Naive B cell (primary cell): Measurements from ENCODE around the gene CHST15. TPM values are rescaled to one million over a fixed set of nuclear protein-coding genes. Genes with fewer than 3 reads are reported as not detected.

Experiments
- ATAC-seq, 2 donors: fragments of 150-1000 bp; cut with Tn5 transposase; 2 replicates each; pipeline ENCODE4 v1.10.0; 2021; ENCODE audit warnings: low read depth in 2 of 2, mild to moderate bottlenecking in 2 of 2, moderate library complexity in 2 of 2
- DNase-seq: peaks from one replicate; pipeline ENCODE4 v3.0.0; 2022
- H3K27ac Mint-ChIP-seq, 6 donors: one replicate each; pipeline ENCODE4 v1.8.0; 2020 to 2022; ENCODE audit warnings: mild to moderate bottlenecking in 6 of 6, mixed read lengths in 6 of 6, moderate library complexity in 5 of 6, inconsistent platforms in 2 of 6
- H3K27me3 Mint-ChIP-seq, 3 donors: one replicate each; pipeline ENCODE4 v1.8.0; 2021 to 2022; ENCODE audit warnings: mixed read lengths in 3 of 3, mild to moderate bottlenecking in 1 of 3
- H3K36me3 Mint-ChIP-seq, 2 donors: one replicate each; pipeline ENCODE4 v1.8.0; 2020 to 2022; ENCODE audit warnings: mixed read lengths in 2 of 2, inconsistent platforms in 1 of 2, mild to moderate bottlenecking in 1 of 2
- H3K4me1 Mint-ChIP-seq, 3 donors: one replicate each; pipeline ENCODE4 v1.8.0; 2020 to 2022; ENCODE audit warnings: mixed read lengths in 3 of 3, inconsistent platforms in 1 of 3, mild to moderate bottlenecking in 1 of 3, moderate library complexity in 1 of 3
- H3K4me3 Mint-ChIP-seq, 8 donors: one replicate each; pipeline ENCODE4 v1.8.0; 2020 to 2022; ENCODE audit warnings: mild to moderate bottlenecking in 8 of 8, mixed read lengths in 8 of 8, moderate library complexity in 8 of 8, inconsistent platforms in 2 of 8
- H3K9me3 Mint-ChIP-seq, 7 donors: one replicate each; pipeline ENCODE4 v1.8.0; 2020 to 2022; ENCODE audit warnings: mixed read lengths in 7 of 7, mild to moderate bottlenecking in 5 of 7, inconsistent platforms in 2 of 7, moderate library complexity in 1 of 7
- polyA plus RNA-seq, 6 donors: library from polyadenylated mRNA; unstranded; fragments of 300-500 nt; fragmentation: Illumina TruSeq; gene quantifications; one replicate each; pipeline ENCODE4 v1.2.3, GENCODE V29; 2021; ENCODE audit warnings: low read depth in 6 of 6

CHST15 gene
- polyA plus RNA-seq, 6 donors from 2014 or later = 13.4 to 19.5 (median 17.0) TPM

DNA sequence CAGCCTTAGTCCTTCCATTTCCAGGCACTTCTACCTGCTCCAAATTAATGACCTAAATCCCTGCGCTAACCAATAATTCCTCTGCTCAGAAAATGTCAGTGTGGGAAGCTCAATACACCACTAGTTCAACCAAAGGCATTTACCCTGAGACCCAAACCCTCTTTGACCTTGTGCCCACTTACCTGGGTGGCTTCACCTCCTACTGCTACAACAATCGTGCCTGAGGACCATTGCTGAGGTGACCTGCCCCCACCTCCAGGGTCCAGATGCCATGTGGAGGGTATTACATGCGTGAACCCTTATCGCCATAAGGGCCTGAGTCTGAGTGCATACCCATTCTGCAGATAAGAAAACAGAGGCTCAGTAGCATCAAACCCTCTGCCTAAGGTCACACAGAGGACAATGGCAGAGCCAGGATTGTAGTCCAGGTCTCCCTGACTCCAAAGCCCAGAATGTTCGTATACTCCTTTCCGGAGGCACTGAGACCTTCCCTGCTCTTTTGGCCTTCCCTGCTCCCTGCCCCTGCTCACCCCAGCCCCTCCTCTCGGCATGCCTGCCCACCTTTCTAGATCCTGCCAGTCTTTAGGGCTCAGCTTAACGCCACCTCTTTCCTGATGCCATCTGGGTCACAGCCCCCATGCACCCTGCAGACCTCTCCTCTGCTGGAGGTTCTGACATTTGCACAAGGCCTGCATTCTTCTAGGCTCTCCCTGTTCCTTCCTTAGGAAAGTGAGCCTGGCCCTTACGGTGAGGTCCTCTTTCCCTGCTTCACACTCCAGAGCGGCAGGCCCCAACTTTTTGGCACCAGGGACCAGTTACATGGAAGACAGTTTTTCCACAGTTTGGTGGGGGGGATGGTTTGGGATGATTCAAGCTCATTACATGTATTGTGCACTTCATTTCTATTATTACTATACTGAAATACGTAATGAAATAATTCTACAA is 94.9 kb downstream of the CHST15 start:
- H3K4me3 Mint-ChIP-seq = no peak overlapping the region
- no peak for ATAC-seq
- no peak for DNase-seq
- H3K27ac Mint-ChIP-seq = peak overlapping the region in 2 of 6 donors; percentile 33 to 52
- H3K9me3 Mint-ChIP-seq = no peaks in the 10 kb centered on the region
- H3K36me3 Mint-ChIP-seq = no peaks in the 10 kb centered on the region
- H3K4me1 Mint-ChIP-seq = peaks cover 25 to 38% (median 34%) of the 10 kb centered on the region in 3 donors
- peaks cover 7 to 14% (median 10%) of the 10 kb centered on the region in 3 donors for H3K27me3 Mint-ChIP-seq

DNA sequence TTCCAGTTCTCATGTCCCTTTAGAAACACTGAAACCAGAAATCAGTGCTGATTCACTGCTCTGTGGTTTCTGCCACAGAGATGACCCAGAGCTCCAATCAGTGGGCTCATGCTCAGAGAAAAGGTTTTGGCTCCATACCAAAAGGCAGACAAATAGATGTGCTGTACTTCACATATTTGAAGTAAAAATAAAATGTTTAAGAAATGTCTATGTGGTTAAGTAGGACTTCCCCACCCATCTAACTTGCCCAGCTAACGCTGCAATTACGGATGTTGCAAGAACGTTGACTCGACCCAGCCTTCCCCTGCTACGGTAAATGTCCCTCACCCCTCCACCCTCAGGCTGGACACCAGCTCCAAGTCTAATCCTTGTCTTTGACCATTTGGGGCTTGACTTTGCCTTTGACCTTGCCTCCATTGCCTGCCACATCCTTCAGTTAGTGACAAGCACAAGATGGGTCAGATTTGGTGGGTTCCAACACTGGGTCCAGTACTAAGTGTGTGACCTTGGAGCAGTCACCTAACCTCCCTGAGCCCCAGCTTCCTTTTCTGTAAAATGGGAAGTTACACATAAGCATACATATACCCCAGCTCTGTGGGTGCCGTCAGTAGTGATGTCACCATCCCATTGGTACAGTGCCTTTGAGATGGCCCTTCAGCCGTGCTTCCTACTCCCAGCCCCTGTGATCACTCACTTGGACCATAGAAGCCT is 95.8 kb downstream of the CHST15 start:
- H3K27ac Mint-ChIP-seq = peak overlapping the region in 2 of 6 donors; percentile 35 to 58
- H3K27me3 Mint-ChIP-seq = peaks cover 14 to 21% (median 15%) of the 10 kb centered on the region in 3 donors
- H3K9me3 Mint-ChIP-seq = no peaks in the 10 kb centered on the region
- ATAC-seq (no peak), DNase-seq (no peak)
- no peaks in the 10 kb centered on the region for H3K36me3 Mint-ChIP-seq
- H3K4me3 Mint-ChIP-seq = peak overlapping the region in 2 of 8 donors; percentile 30 to 59
- peaks cover 25 to 39% (median 34%) of the 10 kb centered on the region in 3 donors for H3K4me1 Mint-ChIP-seq

DNA sequence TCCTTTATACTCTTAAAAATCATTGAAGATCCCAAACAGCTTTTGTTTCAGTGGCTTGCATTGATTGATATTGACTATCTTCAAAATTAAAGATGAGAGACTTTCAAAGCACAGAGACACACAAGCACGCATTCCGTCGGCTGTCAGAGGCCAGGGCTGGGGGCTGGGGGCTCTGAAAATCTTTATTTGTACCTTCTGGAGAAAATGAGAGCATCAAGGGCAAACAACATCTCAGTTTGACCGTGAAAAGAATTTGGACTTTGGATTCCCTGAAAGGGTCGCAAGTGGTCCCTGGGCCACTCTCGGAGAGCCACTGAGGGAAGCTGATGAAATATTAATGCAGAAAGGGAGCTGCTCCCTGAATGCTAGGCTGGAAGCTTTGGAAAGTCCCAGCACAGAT is 96.4 kb downstream of the CHST15 start:
- peaks cover 14 to 26% (median 18%) of the 10 kb centered on the region in 3 donors for H3K27me3 Mint-ChIP-seq
- no peak overlapping the region for H3K4me3 Mint-ChIP-seq
- H3K36me3 Mint-ChIP-seq = no peaks in the 10 kb centered on the region
- H3K27ac Mint-ChIP-seq = no peak overlapping the region
- peaks cover 21 to 39% (median 34%) of the 10 kb centered on the region in 3 donors for H3K4me1 Mint-ChIP-seq
- H3K9me3 Mint-ChIP-seq = no peaks in the 10 kb centered on the region
- no peak for DNase-seq
- ATAC-seq = no peak

DNA sequence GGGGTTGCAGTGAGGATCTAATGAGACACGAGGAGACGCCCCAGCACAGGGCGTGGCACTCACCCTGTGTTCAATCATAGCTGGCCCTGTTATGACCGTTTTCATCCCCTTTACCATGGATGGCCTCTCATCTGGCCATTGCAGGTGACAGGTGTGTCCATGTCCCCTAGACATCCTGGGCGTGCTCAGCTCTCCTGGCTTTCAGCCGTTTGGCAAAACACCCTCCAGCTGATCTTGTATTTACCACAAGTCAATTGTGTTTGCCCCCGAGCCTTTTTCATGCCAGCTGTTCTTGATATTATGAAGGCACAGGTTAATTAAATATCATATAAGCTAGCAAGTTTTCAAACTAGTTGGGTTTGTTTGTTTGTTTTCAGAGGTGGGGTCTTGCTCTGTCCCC is 97.1 kb downstream of the CHST15 start:
- H3K4me3 Mint-ChIP-seq = peak overlapping the region in 4 of 8 donors; percentile 12 to 61 (median 50)
- H3K27ac Mint-ChIP-seq = peak overlapping the region in 1 of 6 donors; percentile 52
- no peaks in the 10 kb centered on the region for H3K36me3 Mint-ChIP-seq
- DNase-seq = no peak
- H3K9me3 Mint-ChIP-seq = no peaks in the 10 kb centered on the region
- peaks cover 15 to 30% (median 18%) of the 10 kb centered on the region in 3 donors for H3K27me3 Mint-ChIP-seq
- peaks cover 21 to 39% (median 34%) of the 10 kb centered on the region in 3 donors for H3K4me1 Mint-ChIP-seq
- no peak for ATAC-seq

DNA sequence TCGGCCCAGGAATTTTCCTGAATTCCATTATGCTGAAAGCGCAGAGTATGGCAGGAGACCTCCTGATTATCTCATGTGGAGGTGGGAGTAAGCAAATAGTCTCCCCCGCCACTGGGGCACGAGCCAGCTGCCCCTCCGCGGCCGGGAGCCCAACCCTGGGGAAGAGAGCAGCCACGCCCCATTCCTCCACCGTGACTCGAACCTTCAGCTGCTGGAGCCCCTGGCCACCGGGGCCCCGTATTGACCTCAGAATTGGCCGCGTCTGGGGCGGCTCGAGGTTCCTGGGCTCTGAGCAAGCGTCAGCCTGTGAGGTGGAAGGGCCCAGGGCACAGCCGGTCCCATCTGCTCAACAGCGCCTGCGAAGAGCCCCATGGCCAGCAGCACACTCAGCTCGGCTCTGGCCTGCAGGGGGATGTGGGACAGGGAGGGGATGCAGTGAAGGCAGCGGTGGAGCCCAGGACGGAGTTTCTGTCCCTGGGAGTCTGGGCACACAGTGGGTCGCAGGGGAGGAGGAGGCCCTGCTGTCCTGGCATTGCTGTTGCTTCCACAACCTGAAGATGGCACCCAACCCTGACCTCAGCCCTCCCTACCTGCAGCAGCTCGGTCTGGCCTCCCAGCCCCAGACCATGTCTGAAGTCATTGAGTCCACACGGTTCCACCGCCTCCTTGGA is 97.8 kb downstream of the CHST15 start:
- peak overlapping the region in 7 of 8 donors; percentile 59 to 84 (median 66) for H3K4me3 Mint-ChIP-seq
- H3K36me3 Mint-ChIP-seq = peaks cover 3 to 5% of the 10 kb centered on the region in 2 donors
- peaks cover 21 to 42% (median 34%) of the 10 kb centered on the region in 3 donors for H3K4me1 Mint-ChIP-seq
- H3K27me3 Mint-ChIP-seq = peaks cover 22 to 37% (median 25%) of the 10 kb centered on the region in 3 donors
- peak overlapping the region in 1 of 6 donors; percentile 52 for H3K27ac Mint-ChIP-seq
- ATAC-seq = peak; percentile 72 to 76
- DNase-seq = peak; percentile 42
- H3K9me3 Mint-ChIP-seq = peaks cover 0 to under 1% (median 0%) of the 10 kb centered on the region in 7 donors

DNA sequence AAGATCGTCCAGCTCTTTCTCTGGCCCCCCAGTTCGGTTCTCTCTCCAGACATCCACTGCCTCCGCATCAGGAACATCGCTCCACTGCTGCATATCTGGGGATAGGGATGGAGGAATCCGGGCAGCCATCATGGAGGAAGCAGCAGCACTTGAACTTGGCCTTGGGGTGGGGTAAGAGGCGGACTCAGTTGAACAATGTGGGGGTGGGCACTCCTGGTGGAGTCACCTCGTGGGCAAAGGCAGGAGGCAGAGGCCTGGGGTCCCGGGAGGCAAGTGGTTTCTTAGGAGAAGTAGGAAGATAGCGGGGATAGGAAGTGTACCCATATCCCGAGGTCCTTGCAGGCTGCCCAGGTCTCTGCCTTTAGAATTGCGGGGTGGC is 98.3 kb downstream of the CHST15 start:
- H3K27ac Mint-ChIP-seq = peak overlapping the region in 3 of 6 donors; percentile 21 to 81 (median 78)
- H3K36me3 Mint-ChIP-seq = peaks cover 8 to 10% of the 10 kb centered on the region in 2 donors
- peak overlapping the region in 7 of 8 donors; percentile 61 to 84 (median 72) for H3K4me3 Mint-ChIP-seq

DNA sequence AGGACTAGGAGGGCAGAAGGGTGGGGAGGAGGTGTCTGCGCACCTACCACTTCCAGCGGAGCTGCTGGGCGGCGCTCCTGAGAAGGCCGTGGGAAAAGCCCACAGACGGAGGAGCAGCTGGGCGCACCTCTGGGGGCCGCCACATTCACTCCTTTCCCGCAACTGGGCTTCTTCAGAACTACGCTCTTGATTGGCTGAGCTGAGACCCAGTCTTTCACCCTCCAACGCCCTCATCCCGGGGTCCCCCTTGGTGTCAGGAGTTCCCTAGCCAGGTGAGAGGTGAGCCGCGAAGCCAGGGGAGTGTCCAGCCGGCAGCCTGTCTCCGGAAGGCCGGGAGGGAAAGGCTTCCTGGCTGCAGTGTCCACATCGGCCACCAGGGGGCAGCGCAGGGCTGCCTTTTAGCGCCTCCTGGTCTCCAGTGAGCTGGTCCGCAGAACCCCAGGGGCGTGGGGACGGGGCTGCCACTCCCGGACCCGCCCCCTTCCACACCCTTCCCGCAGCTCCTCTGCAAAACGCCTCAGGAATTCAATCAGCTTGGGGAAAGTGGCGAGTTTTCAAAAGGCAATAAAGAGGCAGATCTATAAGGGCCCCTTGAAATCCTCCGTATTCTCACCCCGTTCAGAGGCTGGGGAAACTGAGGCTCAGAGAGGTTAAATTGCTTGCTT is 98.8 kb downstream of the CHST15 start:
- Mint-ChIP-seq H3K27me3 (peaks cover 29 to 47% (median 29%) of the 10 kb centered on the region in 3 donors), H3K4me1 (peaks cover 21 to 42% (median 34%) of the 10 kb centered on the region in 3 donors), H3K27ac (peak overlapping the region in 2 of 6 donors; percentile 78 to 81), H3K4me3 (peak overlapping the region in 7 of 8 donors; percentile 61 to 84 (median 75)), H3K36me3 (peaks cover 8 to 10% of the 10 kb centered on the region in 2 donors), H3K9me3 (peaks cover 0 to 11% (median 0%) of the 10 kb centered on the region in 7 donors)
- peak; percentile 69 to 73 for ATAC-seq
- DNase-seq = peak; percentile 78

More for the DNA sequence above, 98.3 kb downstream of the CHST15 start:
- H3K27me3 Mint-ChIP-seq = peaks cover 27 to 42% (median 29%) of the 10 kb centered on the region in 3 donors
- H3K4me1 Mint-ChIP-seq = peaks cover 21 to 42% (median 34%) of the 10 kb centered on the region in 3 donors
- peaks cover 0 to 5% (median 0%) of the 10 kb centered on the region in 7 donors for H3K9me3 Mint-ChIP-seq
- no peak for DNase-seq
- ATAC-seq = no peak

DNA sequence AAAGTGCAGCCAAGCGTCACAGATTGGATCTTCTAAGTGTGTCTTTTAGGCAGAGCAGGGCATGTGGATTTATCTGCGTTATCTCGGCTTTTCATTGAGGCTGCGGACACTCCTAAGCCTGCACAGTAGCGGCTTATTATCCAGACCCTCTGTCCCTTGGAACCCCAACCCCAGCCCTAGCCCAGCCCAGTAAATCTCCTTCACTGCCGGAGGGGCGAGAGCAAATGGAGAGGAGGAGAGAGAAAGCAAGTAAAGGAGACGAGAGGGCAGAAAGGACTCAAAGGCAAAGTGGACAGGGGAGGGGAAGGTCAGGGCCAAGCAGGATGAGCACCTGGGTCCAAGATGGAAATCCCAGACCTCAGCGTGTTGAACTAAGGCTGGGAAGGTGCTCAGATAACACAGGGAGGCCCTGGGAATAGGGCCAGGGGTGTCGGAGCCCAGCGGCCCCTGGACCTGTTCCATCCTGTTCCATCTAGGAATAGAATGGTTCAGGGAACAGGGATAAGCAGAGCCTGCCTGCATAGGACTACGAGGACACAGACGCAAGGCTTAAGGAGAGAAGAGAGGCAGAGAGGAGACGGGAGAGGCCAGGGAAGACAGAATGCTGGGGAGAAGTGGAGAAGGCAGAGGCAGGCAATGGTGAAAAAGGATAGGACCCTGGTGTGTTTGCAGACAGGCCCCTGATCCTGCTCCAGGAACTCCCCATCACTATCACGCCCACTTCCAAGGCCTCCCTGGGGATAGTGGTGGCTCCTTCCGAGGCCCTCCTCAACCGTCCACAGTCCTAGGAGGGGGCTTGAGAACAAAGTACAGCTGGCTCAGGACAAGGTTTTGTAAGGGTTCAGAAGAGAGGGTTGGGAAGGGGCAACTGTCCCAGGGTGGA is 99.6 kb downstream of the CHST15 start:
- Mint-ChIP-seq H3K9me3 (peaks cover 0 to 17% (median 4%) of the 10 kb centered on the region in 7 donors), H3K4me1 (peaks cover 18 to 42% (median 34%) of the 10 kb centered on the region in 3 donors), H3K27ac (peak overlapping the region in 1 of 6 donors; percentile 84), H3K4me3 (peak overlapping the region in 5 of 8 donors; percentile 39 to 72 (median 61)), H3K36me3 (peaks cover 8 to 10% of the 10 kb centered on the region in 2 donors), H3K27me3 (peaks cover 29 to 55% (median 36%) of the 10 kb centered on the region in 3 donors)
- ATAC-seq (no peak), DNase-seq (no peak)

DNA sequence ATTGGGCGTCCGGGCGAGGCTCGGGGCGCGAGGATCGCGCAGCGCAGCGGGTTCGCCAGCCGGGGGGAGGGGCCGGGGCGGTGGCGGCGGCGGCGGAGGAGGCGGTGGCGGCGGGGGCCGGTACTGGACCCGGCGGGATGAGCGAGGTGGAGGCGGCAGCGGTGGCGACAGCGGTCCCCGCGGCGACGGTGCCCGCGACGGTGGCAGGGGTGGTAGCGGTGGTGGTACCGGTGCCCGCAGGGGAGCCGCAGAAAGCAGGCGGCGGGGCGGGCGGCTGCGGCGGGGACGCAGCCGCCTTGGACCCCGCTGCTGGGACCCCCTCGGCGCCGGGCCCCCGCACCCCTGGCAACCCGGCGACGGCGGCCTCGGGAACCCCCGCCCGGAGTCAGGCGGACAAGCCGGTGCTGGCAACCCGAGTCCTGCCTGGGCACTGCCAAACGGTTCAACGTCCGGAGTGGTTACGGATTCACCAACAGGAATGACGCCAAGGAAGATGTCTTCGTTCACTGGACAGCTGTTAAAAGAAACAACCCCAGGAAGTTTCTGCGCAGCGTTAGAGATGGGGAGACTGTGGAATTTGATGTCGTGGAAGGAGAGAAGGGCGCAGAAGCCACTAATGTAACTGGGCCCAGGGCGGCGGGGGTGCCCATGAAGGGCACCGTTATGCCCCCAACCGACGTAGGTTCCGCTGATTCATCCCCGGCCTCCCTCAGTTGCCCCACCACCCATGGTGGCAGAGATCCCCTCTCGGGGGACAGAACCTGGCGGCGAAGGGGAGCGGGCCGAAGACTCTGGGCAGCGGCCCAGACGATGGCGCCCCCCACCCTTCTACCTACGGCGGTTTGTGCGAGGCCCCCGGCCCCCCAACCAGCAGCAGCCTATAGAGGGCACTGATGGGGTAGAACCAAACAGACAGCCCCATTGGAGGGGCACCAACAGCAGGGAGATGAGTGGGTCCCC is 101.5 kb downstream of the CHST15 start:
- Mint-ChIP-seq H3K4me3 (peak overlapping the region in 6 of 8 donors; percentile 7 to 83 (median 26)), H3K9me3 (peaks cover 0 to 25% (median 9%) of the 10 kb centered on the region in 7 donors), H3K27me3 (peaks cover 40 to 66% (median 43%) of the 10 kb centered on the region in 3 donors), H3K27ac (no peak overlapping the region), H3K36me3 (peaks cover 8 to 10% of the 10 kb centered on the region in 2 donors), H3K4me1 (peaks cover 18 to 35% (median 28%) of the 10 kb centered on the region in 3 donors)
- no peak for ATAC-seq
- no peak for DNase-seq

DNA sequence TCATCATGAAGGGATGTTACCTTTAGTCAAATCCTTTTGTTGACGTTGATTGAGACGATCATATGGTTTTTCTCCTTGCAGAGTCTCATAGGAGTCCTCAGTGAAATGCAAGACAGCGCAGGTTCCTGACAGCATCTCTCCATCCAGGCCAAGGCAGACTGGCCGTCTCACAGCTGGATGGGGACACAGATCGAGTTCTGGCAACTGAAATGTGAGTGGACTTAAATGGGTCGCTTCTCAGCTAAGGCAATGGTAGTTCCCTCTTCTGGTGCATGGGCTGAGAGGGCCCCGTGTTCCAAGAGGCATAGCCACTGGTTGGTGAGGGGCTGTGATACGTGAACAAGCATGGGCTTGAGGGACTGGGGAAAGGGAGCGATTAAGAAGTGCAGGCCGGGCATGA is 102.5 kb downstream of the CHST15 start:
- Mint-ChIP-seq H3K36me3 (peaks cover 8 to 10% of the 10 kb centered on the region in 2 donors), H3K27me3 (peaks cover 42 to 68% (median 43%) of the 10 kb centered on the region in 3 donors), H3K4me3 (peak overlapping the region in 6 of 8 donors; percentile 26 to 83 (median 57)), H3K27ac (peak overlapping the region in 2 of 6 donors; percentile 12 to 61), H3K9me3 (peaks cover 0 to 25% (median 9%) of the 10 kb centered on the region in 7 donors), H3K4me1 (peaks cover 18 to 30% (median 23%) of the 10 kb centered on the region in 3 donors)
- DNase-seq (no peak), ATAC-seq (no peak)
